ENCODE results near the gene PIGW.

The PIGW gene

GRCh38 chr17:36544307-36545076, 9.7 kb downstream of the PIGW start, which contains the start of gene GGNBP2:
GGNBP2 (plus strand) TSS chr17:36544919; CDS start chr17:36545725, 806 bp downstream.
- Histone ChIP-seq H3K36me3 (peaks cover 12% of the 10 kb centered on the region), H3K9me3 (no peaks in the 10 kb centered on the region), H3K4me1 (peaks cover 3% of the 10 kb centered on the region; the same call in 1 of the 2 replicates), H3K27me3 (no peaks in the 10 kb centered on the region), H3K4me3 (ENCODE audit: low read depth, low read length) (peak within 1 kb of the TSS; percentile 98)
- peak; percentile 96 for DNase-seq
- TF ChIP-seq CTCF (IDR thresholded peaks at IDR 0.05; ENCODE audit: low read depth, low read length): no peak

GRCh38 chr17:36545077-36545464, 10.3 kb downstream of the PIGW start:
- Histone ChIP-seq H3K4me3 (ENCODE audit: low read depth, low read length) (peak overlapping the region; percentile 95), H3K9me3 (no peaks in the 10 kb centered on the region), H3K36me3 (peaks cover 14% of the 10 kb centered on the region), H3K4me1 (peaks cover 3% of the 10 kb centered on the region; the same call in 1 of the 2 replicates), H3K27me3 (no peaks in the 10 kb centered on the region)
- DNase-seq: no peak
- no peak for TF ChIP-seq CTCF (IDR thresholded peaks at IDR 0.05; ENCODE audit: low read depth, low read length)

- Histone ChIP-seq H3K36me3 (peaks cover 14% of the 10 kb centered on the region), H3K9me3 (no peaks in the 10 kb centered on the region), H3K4me1 (peaks cover 3% of the 10 kb centered on the region; the same call in 1 of the 2 replicates), H3K4me3 (ENCODE audit: low read depth, low read length) (peak overlapping the region; percentile 98), H3K27me3 (no peaks in the 10 kb centered on the region)
- TF ChIP-seq CTCF (IDR thresholded peaks at IDR 0.05; ENCODE audit: low read depth, low read length): no peak
- peak; percentile 99 for DNase-seq
These were observed 11.0 kb downstream of the PIGW start for GRCh38 chr17:36545465-36546417.

GRCh38 chr17:36546418-36547093, 11.8 kb downstream of the PIGW start:
- Histone ChIP-seq H3K4me1 (peaks cover 3% of the 10 kb centered on the region; the same call in 1 of the 2 replicates), H3K4me3 (ENCODE audit: low read depth, low read length) (peak overlapping the region; percentile 98), H3K27me3 (no peaks in the 10 kb centered on the region), H3K9me3 (no peaks in the 10 kb centered on the region), H3K36me3 (peaks cover 14% of the 10 kb centered on the region)
- TF ChIP-seq CTCF (IDR thresholded peaks at IDR 0.05; ENCODE audit: low read depth, low read length): no peak
- DNase-seq: no peak

GRCh38 chr17:36547776-36548175, 13.0 kb downstream of the PIGW start:
- TF ChIP-seq CTCF (IDR thresholded peaks at IDR 0.05; ENCODE audit: low read depth, low read length): no peak
- H3K9me3 ChIP-seq: no peaks in the 10 kb centered on the region
- H3K36me3 ChIP-seq: peaks cover 14% of the 10 kb centered on the region
- H3K4me1 ChIP-seq: peaks cover 3% of the 10 kb centered on the region; the same call in 1 of the 2 replicates
- H3K4me3 ChIP-seq (ENCODE audit: low read depth, low read length): peak overlapping the region; percentile 98
- no peak for DNase-seq
- H3K27me3 ChIP-seq: no peaks in the 10 kb centered on the region
